ENCODE data around the gene FAM222A. TPM values are rescaled to one million over a fixed set of nuclear protein-coding genes. Genes with fewer than 3 reads are reported as not detected.

The FAM222A gene
- polyA plus RNA-seq, 1 donor (not counting 4 experiments of a cell fraction or from before 2014, with no cell fraction given): 0.05 TPM

DNA sequence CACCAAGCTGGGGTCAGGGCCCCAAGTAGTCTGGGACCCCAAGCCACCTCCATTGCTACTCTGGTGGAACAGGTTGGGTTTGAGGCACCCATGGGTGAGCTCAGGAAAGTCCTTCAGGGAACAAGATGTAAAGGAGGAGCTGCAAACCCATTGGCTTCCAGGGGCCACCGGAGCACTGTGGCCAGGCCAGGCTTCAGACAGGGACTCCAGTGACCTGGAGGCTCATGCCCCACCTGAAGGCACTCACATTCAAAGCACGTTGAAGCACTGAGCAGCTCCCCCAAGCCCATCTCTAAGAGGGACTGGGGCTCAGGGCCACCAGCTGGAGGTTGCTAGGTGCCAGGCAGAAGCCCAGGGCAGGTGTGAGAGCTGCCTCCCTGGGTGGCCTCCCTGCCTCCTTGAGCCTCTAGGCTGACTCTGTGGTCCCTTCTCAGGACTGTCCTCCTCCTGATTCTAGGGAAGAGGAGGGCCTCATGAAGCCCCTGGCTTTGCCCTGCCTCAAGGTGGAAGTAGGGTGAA, 49.1 kb downstream of the FAM222A start:
- no peak overlapping the region for H3K4me2 ChIP-seq (ENCODE audit: control insufficient read depth, extremely low read depth, insufficient read depth, low read depth, low read length)

DNA sequence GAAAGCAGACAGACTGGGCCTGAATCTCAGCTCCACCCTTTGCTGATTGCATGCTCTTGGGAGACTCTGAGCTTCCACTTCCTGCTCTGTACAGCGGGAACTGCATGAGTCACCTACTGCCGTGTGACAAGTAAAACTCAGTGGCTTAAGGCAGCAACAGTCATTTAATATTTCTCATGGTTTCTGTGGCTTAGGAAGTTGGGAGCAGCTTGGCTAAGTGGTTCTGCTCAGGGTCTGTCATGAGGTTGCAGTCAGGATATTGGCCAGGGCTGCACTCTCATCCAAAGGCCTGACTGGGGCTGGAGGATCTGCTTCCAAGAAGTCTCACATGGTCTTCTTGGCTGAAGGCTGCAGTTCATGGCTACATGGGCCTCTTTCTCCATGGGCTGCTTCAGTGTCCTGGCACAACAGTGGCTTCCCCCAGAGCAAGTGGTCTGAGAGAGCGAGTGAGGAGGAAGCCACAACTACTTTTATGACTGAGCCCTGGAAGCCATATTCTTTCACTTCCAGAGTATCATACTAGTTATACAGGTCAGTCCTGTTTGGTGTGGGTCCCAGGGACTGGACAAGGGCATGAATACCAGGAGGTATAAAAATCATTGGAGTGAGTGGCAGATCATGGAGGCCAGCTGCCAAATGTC, 49.7 kb downstream of the FAM222A start:
- DNase-seq (ENCODE audit: low read depth, low spot score) (peak; percentile 54), FAIRE-seq (peak; percentile 79)
- no peak for TF ChIP-seq EZH2 (IDR thresholded peaks at IDR 0.05; ENCODE audit: low read length)
- TF ChIP-seq, protein P1, sequence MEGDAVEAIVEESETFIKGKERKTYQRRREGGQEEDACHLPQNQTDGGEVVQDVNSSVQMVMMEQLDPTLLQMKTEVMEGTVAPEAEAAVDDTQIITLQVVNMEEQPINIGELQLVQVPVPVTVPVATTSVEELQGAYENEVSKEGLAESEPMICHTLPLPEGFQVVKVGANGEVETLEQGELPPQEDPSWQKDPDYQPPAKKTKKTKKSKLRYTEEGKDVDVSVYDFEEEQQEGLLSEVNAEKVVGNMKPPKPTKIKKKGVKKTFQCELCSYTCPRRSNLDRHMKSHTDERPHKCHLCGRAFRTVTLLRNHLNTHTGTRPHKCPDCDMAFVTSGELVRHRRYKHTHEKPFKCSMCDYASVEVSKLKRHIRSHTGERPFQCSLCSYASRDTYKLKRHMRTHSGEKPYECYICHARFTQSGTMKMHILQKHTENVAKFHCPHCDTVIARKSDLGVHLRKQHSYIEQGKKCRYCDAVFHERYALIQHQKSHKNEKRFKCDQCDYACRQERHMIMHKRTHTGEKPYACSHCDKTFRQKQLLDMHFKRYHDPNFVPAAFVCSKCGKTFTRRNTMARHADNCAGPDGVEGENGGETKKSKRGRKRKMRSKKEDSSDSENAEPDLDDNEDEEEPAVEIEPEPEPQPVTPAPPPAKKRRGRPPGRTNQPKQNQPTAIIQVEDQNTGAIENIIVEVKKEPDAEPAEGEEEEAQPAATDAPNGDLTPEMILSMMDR (optimal IDR thresholded peaks at IDR 0.05 in 1 of 3, IDR thresholded peaks at IDR 0.05 in 1 of 3, conservative IDR thresholded peaks at IDR 0.05 in 1 of 3; ENCODE audit: extremely low read depth in 1 of 3, insufficient read depth in 2 of 3, low read length in 3 of 3): no peak
- Histone ChIP-seq H3K4me2 (ENCODE audit: control insufficient read depth, extremely low read depth, insufficient read depth, low read depth, low read length) (no peak overlapping the region), H3K27me3 (ENCODE audit: control insufficient read depth, extremely low read depth, insufficient read depth, low read length) (no peaks in the 10 kb centered on the region), H2AFZ (ENCODE audit: control insufficient read depth, low read length) (no peak overlapping the region), H3K4me3 (ENCODE audit: control insufficient read depth in 2 of 3, extremely low read depth in 1 of 3, insufficient read depth in 2 of 3, low read depth in 1 of 3, low read length in 3 of 3) (no peak overlapping the region), H3K9me1 (ENCODE audit: control insufficient read depth, extremely low read depth, insufficient read depth, low read length) (no peaks in the 10 kb centered on the region), H3K36me3 (ENCODE audit: control insufficient read depth in 2 of 2, extremely low read depth in 1 of 2, insufficient read depth in 2 of 2, low read length in 2 of 2) (no peaks in the 10 kb centered on the region), H3K27ac (ENCODE audit: control insufficient read depth, insufficient read depth, low read length) (no peak overlapping the region), H4K20me1 (ENCODE audit: control insufficient read depth, extremely low read depth, insufficient read depth, low read length) (no peaks in the 10 kb centered on the region), H3K79me2 (ENCODE audit: control insufficient read depth, insufficient read depth, low read length) (no peaks in the 10 kb centered on the region), H3K4me1 (ENCODE audit: control insufficient read depth, extremely low read depth, insufficient read depth, low read length) (no peaks in the 10 kb centered on the region), H3K9ac (ENCODE audit: control insufficient read depth, extremely low read depth, insufficient read depth, low read length) (no peak overlapping the region), H3K9me3 (ENCODE audit: control insufficient read depth, low read depth, low read length) (peaks cover 3% of the 10 kb centered on the region)
- dilution Hi-C loops (cut with MboI; ENCODE audit: extremely low pct_ligation_motif_present, low sequenced_read_pairs): no loop called here

More for the DNA sequence above, 49.1 kb downstream of the FAM222A start:
- H3K9ac ChIP-seq (ENCODE audit: control insufficient read depth, extremely low read depth, insufficient read depth, low read length): no peak overlapping the region
- DNase-seq (ENCODE audit: low read depth, low spot score): no peak
- H3K27me3 ChIP-seq (ENCODE audit: control insufficient read depth, extremely low read depth, insufficient read depth, low read length): no peaks in the 10 kb centered on the region
- peaks cover 3% of the 10 kb centered on the region for H3K9me3 ChIP-seq (ENCODE audit: control insufficient read depth, low read depth, low read length)
- H3K4me1 ChIP-seq (ENCODE audit: control insufficient read depth, extremely low read depth, insufficient read depth, low read length): no peaks in the 10 kb centered on the region
- TF ChIP-seq, protein P1 (optimal IDR thresholded peaks at IDR 0.05 in 1 of 3, IDR thresholded peaks at IDR 0.05 in 1 of 3, conservative IDR thresholded peaks at IDR 0.05 in 1 of 3; ENCODE audit: extremely low read depth in 1 of 3, insufficient read depth in 2 of 3, low read length in 3 of 3): no peak
- TF ChIP-seq EZH2 (IDR thresholded peaks at IDR 0.05; ENCODE audit: low read length): no peak
- dilution Hi-C loops (cut with MboI; ENCODE audit: extremely low pct_ligation_motif_present, low sequenced_read_pairs): no loop called here
- no peak overlapping the region for H3K4me3 ChIP-seq (ENCODE audit: control insufficient read depth in 2 of 3, extremely low read depth in 1 of 3, insufficient read depth in 2 of 3, low read depth in 1 of 3, low read length in 3 of 3)
- no peaks in the 10 kb centered on the region for H3K9me1 ChIP-seq (ENCODE audit: control insufficient read depth, extremely low read depth, insufficient read depth, low read length)
- H2AFZ ChIP-seq (ENCODE audit: control insufficient read depth, low read length): no peak overlapping the region
- no peaks in the 10 kb centered on the region for H3K36me3 ChIP-seq (ENCODE audit: control insufficient read depth in 2 of 2, extremely low read depth in 1 of 2, insufficient read depth in 2 of 2, low read length in 2 of 2)
- no peak for FAIRE-seq
- no peaks in the 10 kb centered on the region for H4K20me1 ChIP-seq (ENCODE audit: control insufficient read depth, extremely low read depth, insufficient read depth, low read length)
- H3K27ac ChIP-seq (ENCODE audit: control insufficient read depth, insufficient read depth, low read length): no peak overlapping the region
- H3K79me2 ChIP-seq (ENCODE audit: control insufficient read depth, insufficient read depth, low read length): no peaks in the 10 kb centered on the region

Measured in keratinocyte (primary cell).